GM19468 (cell line): ENCODE results near the gene FAM169A.
A peak's percentile ranks its signal among the peaks of the same experiment; 100 is the strongest.
"Not testable (repeated sequence)": the region's sequence is repeated elsewhere in the genome, so short reads cannot be mapped to it uniquely, and the experiment has no call there.

Source experiments
- ATAC-seq: cut with Tn5 transposase; IDR thresholded peaks from one replicate; pipeline ENCODE4 v1.9.1; 2021; ENCODE audit warnings: mild to moderate bottlenecking, moderate library complexity, moderate number of reproducible peaks; ENCODE audit not compliant: unreplicated experiment; ENCODE audit errors: extremely low read depth

FAM169A gene

DNA sequence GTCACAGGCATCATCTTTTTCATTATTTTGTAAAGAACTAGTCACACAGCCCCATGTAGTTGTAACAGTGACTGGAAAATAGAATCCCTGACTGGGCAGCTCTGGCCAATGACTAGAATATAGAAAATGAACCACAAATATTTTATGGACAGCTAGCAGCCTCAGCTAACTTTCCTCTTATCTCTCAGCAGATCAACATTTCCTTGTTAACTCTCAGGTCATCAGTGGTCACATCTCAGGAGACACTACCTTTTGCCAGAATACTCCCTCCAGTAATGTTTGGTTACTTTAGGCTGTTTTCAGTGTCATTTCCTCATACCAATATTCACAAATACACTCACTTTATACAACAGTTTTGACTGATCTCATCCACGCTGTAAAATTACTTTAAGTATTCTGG lies 43.9 kb downstream of the FAM169A start:
- no peak for ATAC-seq

DNA sequence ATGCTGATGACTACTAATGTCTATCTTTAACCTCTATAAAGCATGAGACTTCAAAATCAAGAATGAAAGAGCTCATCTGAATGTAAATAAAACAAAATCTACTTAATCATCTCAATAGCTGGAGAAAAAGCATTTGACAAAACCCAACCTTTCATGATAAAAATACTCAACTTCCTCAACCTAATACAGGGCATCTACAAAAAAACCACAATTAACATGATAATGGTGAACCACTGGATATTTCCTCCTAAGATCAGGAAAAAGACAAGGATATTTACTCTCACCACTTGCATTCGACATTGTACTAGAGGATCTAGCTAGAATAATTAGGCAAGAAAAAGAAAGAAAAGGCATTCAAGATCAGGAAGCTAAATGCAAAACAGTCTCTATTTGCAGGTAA lies 49.3 kb downstream of the FAM169A start:
- ATAC-seq: no peak

DNA sequence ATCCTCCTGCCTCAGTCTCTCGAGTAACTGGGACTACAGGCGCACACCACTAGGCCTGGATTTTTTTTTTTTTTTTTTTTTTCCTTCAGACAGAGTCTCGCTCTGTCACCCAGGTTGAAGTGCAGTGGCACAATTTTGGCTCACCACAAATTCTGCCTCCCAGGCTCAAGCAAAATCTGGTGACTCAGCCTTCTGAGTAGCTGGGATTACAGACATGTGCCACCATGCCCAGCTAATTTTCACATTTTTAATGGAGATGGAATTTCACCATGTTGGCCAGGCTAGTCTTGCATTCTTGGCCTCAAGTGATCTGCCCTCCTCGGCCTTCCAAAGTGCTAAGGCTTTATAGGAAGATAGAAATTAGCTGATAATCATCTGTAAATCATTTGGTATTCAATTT lies 55.3 kb downstream of the FAM169A start:
- no peak for ATAC-seq

DNA sequence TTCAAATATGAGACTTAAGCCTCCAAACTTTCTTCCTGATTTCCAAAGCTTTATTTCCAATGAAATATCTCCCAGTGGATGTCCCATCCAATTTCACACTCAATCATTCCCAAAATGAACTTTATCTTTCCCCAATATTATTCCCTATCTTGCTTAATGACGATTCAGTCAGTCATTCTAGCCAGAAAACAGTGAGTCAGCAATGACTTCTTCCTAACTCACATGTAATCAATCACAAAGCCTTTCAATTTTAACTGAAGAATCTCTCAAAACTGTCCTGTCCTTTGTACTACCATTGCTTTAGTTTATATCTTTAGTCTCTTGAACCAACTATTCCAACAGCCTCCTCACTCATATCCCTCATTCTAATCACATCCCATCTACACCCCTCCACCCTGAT lies 64.2 kb downstream of the FAM169A start:
- no peak for ATAC-seq

DNA sequence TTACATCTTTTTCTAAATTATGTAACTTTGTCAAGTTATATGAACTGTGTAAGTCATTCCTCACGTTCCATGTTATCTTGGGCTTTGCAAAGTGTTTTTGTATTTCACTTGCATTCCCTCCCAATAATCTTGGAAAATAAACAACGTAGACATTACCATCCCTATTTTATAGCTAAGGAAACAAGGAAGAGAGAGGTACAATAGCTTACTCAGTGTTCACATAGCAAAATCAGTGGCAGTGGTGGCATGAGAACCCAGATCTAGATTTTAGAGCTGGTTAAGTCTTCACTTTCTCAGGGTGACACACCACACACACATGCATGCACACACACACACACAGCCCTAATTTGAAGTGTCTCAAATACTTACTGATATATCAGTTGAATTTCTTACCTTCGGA lies 65.0 kb downstream of the FAM169A start:
- ATAC-seq: no peak

DNA sequence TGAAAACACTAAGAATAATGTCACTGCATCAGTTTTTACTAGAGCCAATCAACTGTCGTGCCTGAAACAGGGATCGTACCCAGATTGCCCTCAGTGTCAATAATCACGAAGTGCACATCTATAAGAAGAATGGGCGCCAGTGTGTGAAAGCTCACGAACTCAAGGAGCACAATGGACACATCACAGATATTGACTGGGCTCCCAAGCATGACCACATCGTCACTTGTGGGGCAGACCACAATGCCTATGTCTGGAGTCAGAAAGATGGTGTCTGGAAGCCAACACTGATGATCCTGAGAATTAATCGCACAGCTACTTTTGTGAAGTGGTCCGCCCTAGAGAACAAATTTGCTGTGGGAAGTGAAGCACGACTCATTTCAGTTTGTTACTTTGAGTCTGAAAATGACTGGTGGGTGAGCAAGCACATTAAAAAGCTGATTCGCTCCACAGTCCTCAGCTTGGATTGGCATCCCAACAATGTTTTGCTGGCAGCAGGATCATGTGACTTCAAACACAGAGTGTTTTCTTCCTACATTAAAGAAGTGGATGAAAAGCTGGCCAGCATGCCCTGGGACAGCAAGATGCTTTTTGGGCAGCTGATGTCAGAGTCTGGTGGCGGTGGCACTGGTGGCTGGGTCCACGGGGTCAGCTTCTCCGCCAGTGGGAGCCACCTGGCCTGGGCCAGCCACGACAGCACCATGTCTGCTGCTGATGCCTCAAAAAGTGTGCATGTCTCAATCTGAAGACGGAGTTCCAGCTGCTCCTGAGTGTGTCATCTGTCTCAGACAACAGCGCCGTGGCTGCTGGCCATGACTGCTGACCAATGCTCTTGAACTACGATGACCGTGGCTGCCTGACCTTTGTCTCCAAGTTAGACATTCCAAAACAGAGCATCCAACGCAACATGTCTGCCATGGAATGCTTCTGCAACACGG lies 66.9 kb downstream of the FAM169A start:
- no peak for ATAC-seq

DNA sequence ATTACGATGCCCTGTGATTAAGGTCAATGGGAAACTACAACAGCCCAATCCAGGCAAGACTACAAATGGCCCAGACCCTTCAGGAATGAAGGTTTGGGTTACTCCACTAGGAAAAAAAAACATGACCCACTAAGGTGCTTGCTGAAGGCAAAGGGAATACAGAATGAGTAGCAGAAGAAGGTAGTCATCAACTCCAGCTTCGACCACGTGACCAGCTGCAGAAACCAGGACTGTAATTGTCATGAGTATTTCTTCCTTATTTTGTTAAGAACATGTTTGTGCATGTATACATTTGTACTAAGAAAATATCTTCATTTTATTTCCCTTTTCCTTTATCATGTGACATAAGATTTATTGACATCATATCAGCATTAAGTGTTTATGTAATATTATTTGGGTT lies 74.5 kb downstream of the FAM169A start:
- not testable (repeated sequence) for ATAC-seq

DNA sequence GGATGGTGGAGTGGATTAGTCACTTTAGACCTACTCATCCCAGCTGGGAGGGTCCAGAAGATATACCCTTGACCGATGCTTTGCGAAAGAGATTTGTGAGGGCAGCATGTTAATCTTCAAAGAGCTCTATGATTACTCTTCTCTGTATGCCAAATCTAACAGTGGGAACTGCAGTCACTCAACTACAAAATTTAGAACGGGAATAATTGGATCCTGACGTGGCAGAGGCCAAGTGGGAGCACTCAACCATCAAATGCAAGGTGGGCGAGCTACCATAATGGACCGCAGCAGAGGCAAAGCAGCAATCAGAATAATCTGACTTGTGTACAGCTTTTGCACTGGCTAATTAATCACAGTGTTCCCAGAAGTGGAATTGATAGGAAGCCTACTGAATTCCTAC lies 78.8 kb downstream of the FAM169A start:
- ATAC-seq: no peak

DNA sequence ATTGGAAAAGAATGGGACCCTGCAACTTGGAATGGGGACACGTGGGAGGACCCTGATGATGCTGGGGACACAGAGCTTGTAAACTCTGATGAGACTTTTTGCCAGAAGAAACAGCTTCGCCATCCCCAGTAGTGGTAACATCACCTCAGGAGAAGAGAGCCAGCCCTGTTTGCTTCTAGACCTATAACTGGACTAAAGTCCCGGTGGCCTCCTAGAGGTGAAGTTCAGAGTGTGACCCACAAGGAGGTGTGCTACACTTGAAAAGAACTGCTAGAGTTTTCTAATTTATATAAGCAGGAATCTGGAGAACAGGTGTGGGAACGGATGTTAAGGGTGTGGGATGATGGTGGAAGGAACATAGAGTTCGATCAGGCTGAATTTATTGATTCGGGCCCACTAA lies 79.3 kb downstream of the FAM169A start:
- no peak for ATAC-seq

DNA sequence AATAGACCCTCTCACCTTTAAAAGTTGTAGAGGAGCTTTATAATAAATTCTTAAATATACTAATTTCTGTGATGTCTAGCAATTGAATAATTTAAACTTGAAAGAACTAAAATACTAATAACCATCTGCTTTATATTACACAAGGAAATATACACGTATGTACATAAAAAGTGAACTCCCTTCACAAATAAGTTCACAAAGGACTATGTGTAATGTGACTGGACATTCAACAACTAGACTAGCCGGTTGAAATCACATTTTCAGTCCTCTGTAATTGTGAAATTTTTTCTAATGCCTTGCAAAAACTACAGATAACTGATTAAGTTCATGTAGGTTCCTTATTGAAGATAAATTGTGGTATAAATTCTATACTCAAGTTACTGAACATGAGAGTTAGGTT lies 87.6 kb downstream of the FAM169A start:
- ATAC-seq: no peak

DNA sequence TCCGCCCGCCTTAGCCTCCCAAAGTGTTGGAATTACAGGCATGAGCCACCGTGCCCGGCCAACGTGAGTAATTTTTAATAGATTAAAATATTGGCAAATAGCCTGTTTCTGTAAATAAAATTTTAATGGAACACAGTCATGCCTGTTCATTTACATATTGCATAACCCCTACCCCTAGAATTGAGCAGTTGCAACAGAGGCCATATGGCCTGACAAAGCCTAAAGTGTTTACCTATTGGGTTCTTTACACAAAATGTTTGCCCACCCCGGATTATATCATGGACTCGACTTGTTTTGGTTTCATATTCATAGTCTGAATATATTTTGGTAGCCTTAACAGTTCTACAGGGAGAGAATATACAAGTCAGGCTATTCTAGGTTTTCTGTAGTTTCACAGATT lies 93.8 kb downstream of the FAM169A start:
- ATAC-seq: no peak

DNA sequence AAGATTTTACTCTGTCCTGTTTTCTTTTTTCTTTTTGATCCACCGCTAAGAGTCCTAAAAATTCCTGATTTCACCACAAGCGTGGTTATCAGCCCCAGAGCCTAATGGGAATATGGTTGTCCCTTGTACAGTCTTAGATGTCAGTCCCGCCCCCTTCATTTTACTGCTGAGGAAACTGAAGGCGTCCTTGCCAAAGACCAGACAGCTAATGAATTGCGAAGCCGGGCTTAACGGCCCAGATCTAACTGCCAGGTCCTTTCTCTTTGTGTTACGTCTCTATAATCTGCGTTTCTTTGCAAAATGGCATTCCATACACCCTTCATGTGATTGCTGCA lies 98.6 kb downstream of the FAM169A start:
- no peak for ATAC-seq

DNA sequence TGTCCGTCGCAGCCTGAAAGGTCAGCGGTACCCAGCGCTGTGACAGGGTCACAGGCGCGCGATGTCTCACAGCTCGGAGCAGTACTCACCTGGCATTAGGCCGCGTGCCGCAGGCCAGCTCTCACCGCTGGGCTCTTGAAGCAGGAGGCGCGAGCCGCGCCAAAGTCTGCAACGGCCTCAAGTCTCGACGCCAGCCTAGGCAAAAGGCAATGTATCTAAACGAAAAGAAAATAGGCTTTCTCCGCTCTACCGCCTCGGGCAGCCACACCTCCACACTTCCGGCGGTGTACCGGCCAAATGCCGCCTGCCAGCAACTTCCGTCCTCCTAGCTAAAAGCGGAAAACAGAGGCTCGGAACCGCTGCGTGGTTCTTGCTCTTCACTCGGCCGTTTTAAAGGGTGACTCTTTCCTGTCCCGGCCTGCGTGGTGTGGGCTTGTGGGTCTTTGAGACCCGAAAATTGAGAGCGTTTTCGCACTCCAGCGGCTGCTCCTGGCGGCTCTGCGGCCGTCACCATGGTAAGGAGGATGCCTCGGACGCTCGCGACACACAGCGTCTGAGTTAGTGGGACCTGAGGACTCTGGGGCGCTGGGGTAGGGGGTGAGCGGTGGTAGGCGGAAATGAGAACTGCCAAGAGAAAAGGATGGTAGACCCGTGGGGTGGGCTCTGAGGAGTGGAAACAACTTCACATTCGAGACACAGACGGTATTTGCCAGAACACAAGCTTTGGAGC lies 99.2 kb downstream of the FAM169A start, which contains the start of the genes GFM2 and NSA2:
GFM2 (minus strand) TSS at position 269 of the 730 bp plus-strand sequence. CDS start 3,375 bp downstream, outside the sequence.
NSA2 (plus strand) TSS at position 401 of the 730 bp plus-strand sequence; CDS start at position 513, 112 bp downstream.
- ATAC-seq: peak; percentile 49

DNA sequence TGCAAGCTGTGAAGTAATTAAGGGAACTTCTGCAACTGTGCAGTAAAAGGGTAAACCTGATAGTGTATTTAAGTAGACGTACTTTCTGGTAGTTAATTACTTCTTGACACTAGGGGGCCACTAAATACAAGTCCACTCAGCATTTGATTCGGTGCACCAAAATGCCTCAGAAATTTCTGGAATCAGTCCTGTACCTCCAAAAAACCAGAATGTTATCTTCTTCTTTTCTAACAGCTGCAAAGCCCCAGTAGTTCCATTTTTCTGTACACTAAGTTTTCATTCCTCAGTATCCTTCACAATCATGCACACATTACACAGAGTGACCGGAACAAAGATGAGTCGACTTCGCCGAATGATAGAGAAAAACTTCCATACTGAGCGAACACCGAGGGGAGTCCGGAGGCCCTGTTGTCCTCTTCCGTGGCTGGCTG lies 99.8 kb downstream of the FAM169A start:
- ATAC-seq: peak; percentile 7

DNA sequence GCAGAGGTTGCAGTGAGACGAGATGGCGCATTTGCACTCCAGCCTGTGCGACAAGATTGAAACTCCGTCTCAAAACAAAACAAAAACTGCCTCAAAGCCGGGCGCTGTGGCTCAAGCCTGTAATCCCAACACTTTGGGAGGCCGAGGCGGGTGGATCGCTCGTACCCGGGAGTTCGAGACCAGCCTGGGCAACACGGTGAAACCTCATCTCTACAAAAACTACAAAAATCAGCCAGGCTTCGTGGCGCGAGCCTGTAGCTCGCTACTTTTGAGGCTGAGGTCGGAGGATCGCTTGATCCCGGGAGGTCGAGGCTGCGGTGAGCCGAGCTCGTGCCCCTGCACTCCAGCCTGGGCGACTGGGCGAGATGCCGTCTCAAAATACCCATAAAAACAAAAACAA lies 100.3 kb downstream of the FAM169A start:
- ATAC-seq: no peak

DNA sequence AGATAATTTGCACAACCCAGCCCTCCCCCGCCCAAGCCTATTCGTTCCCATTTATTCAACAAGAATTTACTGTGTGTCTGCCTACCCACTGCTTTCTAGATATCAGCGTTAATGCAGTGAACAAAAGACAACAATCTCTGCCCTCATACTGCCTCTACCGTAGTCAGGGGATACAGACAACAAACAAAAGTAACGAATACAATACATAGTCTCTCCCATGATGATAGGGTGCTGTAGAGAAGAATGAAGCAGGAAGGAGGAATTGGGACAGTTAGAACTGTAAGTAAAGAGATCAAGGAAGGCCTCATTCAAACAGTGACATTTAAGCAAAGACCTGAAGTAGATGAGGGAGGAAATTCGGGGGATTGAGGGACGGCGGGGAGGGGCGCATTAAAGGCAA lies 101.0 kb downstream of the FAM169A start:
- ATAC-seq: no peak

DNA sequence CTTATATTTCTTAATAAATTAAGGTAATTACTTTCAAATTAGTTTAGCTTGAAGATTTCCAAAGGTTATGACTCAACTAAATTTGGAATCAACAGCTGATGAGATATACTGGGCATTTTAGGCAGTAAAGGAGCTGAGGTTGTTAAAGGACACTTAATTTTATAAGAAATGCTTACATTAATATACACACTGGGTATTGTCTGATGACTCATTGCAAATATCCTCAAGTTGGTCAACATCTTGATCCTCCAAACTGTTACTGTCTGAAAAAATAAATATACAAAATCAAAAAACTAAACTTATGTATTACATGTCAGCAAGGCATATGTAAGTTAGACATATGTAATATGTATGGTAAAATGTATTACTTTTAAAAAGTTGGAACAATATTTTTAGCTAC lies 102.7 kb downstream of the FAM169A start:
- ATAC-seq: no peak

DNA sequence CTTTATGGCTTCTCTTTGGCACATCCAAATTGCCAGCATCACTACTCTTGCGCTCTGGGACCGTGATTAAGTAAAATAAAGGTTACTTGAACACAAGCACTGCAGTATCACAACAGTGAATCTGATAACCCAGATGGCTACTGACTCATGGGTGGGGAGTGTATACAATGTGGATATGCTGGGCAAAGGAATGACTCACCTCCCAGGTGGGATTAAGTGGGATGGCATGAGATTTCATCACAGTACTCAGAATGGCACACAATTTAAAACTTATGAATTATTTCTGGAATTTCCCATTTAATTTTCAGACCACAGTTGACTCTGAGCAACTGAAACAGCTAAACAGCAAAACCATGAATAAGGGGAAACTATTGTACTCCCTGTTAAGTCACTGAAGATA lies 103.6 kb downstream of the FAM169A start:
- ATAC-seq: no peak

DNA sequence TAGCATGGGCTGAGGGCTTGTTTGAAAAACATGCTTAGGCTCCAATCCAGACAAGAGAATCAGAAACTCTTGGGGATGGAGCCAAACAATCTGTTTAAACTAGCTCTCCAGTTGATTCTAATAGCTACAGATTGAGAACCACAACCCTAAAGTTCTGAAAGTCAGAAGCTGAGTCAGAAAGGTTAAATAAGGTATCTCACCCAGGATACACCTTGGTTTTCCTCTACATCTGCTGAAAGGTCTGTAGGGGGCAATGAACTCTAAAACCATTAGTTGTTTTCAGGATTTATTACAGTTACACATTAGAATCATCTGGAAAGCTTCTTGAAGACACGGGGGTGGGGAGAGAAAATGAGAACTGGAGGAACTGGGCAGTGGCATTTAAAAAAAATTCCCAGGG lies 104.9 kb downstream of the FAM169A start:
- no peak for ATAC-seq

DNA sequence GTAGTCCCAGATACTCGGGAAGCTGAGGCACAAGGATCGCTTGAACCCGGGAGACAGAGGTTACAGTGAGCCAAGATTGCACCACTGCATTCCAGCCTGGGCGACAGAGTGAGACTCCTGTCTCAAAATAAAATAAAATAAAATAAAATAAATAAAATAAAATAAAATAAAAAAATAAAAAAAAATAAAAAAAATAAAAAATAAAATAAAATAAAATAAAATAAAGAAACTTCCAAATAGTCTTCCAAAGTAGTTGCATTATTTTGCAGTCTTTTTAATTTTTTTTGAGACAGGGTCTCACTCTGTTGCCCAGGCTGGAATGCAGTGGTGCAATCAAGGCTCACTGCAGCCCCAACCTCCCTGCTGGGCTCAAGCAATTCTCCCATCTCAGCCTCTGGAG lies 117.4 kb downstream of the FAM169A start:
- ATAC-seq: not testable (repeated sequence)

DNA sequence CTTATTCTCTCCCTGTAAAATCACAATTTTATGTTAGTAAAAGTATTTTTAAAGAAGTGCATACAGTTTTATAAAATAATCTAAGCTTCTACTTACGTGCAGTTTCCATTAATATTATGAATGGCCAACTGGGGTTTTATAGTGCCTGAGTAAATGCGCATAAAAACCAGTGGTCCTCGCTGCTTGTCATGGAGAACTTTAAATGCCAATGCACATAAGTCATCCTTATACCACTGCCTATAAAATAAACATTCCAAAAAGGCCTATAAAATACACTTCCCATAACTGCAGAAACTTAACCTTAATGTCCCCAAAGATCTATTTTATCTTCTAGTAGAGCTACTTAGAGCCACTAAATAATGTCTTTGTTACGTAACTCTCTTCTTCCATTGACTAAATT lies 127.8 kb downstream of the FAM169A start:
- ATAC-seq: no peak
